Measurements from ENCODE around the gene ST8SIA6.
"Not testable (repeated sequence)": the region's sequence is repeated elsewhere in the genome, so short reads cannot be mapped to it uniquely, and the experiment has no call there.

Gene ST8SIA6

DNA sequence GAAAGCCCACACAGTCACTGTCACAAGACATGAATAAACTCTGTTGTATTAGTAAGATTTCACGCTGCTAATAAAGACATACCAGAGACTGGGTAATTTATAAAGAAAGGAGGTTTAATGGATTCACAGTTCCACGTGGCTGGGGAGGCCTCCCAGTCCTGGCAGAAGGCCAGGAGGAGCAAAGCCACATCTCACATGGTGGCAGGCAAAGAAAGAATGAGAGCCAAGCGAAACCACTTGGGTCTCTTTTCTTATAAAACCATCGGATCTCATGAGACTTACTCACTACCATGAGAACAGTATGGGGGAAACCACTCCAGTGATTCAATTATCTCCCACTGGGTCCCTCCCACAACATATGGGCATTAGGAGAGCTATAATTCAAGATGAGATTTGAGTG is 110.2 kb downstream of the ST8SIA6 start:
- FAIRE-seq (no peak), DNase-seq (ENCODE audit: insufficient read length, low spot score) (no peak)
- TF ChIP-seq POLR2A (IDR thresholded peaks at IDR 0.05; ENCODE audit: low read depth, low read length) = no peak

DNA sequence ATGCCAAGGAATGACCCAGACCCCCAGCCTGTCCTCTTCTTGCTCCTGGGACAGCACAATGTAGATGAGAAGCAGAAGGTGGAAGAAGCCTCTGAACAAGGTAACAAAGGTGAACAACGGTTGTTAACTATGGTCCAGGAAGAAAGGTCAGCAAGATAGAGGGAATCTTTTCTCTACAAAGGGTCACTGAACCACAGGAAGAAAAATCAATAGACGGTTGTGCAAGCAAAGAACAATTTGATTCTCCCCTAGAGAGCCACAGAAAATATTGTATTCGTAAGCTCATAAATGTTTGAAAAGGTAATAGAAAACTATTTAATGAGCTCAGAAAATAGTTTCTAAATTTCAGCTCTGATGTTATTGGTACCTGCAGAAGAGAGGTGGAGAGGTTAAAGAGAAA is 111.3 kb downstream of the ST8SIA6 start:
- FAIRE-seq (no peak), DNase-seq (ENCODE audit: insufficient read length, low spot score) (no peak)
- no peak for TF ChIP-seq POLR2A (IDR thresholded peaks at IDR 0.05; ENCODE audit: low read depth, low read length)

DNA sequence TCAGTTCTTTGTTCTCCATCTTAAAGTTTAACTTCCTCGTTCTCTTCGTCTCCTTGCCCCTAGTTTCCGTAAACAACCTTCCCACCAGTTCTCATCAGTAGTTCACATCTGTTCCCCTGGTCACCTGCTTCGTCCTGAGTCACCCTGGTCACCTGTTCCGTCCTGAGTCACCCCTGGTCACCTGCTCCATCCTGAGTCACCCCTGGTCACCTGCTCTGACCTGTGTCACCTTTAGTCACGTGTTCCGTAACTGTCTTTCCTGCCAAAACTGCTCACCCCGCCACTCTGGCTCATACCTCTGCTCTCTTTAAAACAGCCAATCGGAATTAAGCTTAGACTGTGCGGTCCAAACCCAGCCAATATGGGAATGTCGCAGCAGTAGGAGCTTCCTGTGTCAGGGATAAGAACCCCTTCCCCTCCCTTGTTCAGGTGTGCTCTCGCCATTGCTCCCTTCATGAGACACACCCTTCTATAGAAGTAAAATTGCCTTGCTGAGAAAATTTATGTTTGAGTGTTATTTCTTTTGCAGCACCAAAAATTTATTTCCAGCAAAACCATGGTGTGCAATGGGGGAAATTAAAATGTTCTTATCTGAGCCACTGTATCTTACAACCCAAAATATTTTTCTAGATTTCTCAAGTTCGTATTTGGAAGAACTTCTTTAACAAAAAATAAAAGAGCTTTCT is 114.1 kb downstream of the ST8SIA6 start:
- no peak for FAIRE-seq
- DNase-seq (ENCODE audit: insufficient read length, low spot score) = no peak
- TF ChIP-seq POLR2A (IDR thresholded peaks at IDR 0.05; ENCODE audit: low read depth, low read length) = no peak

DNA sequence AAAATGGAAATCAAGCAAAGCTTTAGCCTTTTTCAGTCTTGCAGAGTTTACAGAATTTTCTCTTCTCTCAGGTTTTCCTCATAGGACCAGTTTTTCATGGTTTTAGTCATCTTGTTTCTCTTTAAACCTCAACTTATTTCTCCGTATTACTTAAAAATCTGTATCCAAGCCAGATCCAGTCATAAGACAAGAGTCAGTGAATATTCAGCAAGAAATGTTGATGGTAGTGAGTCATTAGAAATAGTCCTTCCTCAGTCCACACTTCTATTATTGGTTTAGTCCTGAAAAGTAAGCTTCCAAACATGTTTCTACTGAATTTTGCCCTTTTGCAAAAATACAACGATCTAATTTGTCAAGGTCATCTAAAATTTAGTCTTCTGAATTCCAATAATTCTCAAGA is 119.3 kb downstream of the ST8SIA6 start:
- TF ChIP-seq POLR2A (IDR thresholded peaks at IDR 0.05; ENCODE audit: low read depth, low read length) = no peak
- DNase-seq (ENCODE audit: insufficient read length, low spot score) (no peak), FAIRE-seq (peak; percentile 99)

DNA sequence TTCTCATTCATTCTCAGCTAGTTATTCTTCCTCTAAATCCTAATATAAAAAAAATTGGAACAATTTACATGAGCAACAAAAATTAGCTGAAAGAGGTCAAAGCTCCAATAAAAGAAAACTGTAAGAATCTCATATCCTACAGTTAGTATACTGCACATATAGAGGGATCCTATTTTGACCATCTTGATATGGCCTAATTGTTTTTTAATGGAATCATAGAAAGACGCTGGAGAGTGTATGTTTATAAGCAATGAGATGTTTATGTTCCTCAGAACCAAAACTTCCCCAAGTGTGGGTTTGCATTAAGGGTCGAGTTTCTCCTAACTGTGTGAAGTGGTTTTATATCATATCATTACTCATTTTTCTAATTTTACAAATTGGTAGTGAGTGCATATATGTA is 123.9 kb downstream of the ST8SIA6 start:
- no peak for TF ChIP-seq POLR2A (IDR thresholded peaks at IDR 0.05; ENCODE audit: low read depth, low read length)
- FAIRE-seq (no peak), DNase-seq (ENCODE audit: insufficient read length, low spot score) (no peak)

DNA sequence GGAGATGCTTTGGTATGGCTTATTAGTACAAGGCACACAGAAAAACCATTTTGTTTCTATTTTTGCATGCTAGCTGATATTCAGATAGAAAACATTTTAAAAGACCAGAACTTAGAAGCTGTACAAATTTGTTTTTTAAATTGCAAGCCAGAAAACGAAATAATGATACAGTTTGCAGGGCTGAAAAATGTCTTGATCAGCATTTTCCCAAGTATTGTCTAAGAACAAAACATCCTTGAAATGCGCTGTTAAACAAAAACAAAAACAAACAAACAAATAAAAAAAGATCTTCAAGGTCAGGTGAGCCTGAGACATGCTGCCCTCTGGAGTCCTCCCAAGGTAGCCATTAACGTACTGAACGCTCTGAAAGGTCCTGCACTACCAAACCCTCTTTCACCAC is 128.0 kb downstream of the ST8SIA6 start:
- no peak for FAIRE-seq
- TF ChIP-seq POLR2A (IDR thresholded peaks at IDR 0.05; ENCODE audit: low read depth, low read length) = no peak
- DNase-seq (ENCODE audit: insufficient read length, low spot score) = no peak

DNA sequence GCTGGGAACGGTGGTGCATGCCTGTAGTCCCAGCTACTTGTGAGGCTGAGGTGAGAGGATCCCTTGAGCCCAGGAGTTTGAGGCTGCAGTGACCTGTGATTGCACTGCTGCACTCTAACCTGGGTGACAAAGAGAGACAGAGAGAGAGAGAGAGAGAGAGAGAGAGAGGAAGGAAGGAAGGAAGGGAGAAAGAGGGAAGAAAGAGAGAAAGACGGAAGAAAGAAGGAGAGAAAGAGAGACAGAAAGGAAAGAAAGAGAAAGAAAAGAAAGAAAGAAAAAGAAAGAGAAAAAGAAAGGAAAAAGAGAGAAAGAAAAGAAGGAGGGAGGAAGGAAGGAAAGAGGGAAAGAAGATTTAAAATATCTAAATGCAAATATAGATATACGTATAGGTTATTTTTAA is 132.4 kb downstream of the ST8SIA6 start:
- not testable (repeated sequence) for DNase-seq (ENCODE audit: insufficient read length, low spot score); FAIRE-seq

DNA sequence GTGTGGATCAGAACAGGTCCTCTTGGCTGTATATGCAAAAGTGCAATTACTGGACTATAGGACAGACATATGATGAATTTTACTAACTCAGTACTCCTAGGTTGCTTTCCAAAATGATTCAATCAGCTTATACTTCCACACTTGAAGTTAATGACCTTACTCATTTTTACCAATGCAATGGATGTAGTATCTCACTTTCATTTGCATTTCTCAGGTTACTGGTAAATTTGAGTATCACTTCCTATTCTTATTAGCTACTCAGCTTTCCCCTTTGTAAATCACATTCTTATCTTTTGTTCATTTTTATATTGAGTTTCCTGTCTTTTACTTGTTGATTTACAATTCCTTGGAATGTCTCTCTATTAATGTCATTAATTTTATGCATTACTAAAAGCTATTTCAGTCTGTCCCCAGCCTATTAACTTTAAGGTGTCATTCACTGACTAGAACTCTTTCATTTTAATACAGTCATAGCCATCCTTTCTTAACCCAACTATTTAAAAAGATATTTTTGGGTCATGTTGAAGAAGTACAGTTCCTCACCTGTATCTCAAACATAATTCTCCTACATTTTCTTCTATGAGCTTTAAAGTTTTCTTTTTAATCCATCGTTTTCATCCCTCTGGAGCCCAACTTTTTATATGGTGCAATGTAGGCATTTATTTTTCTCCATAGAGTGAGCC is 137.8 kb downstream of the ST8SIA6 start:
- TF ChIP-seq POLR2A (IDR thresholded peaks at IDR 0.05; ENCODE audit: low read depth, low read length) = no peak
- FAIRE-seq = peak; percentile 15
- DNase-seq (ENCODE audit: insufficient read length, low spot score) = no peak

DNA sequence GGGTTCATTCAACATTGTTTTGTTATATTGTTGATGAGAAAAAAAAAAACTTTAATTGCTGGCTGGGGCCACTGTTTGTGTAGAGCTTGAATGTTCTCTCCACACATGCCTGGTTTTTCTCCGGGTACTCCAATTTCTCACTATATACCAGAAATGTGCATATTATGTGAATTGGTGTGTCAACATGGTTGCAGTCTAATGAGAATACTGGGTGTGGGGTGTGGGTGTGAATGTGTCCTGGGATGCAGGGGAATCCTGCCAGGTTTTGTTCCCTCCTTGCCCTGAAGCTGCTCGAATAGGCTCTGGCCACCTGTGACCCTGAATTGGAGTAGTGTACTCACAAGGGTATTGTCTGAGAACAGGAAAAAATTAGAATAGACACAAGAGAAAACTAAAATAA is 145.0 kb downstream of the ST8SIA6 start:
- no peak for TF ChIP-seq POLR2A (IDR thresholded peaks at IDR 0.05; ENCODE audit: low read depth, low read length)
- FAIRE-seq (no peak), DNase-seq (ENCODE audit: insufficient read length, low spot score) (no peak)

DNA sequence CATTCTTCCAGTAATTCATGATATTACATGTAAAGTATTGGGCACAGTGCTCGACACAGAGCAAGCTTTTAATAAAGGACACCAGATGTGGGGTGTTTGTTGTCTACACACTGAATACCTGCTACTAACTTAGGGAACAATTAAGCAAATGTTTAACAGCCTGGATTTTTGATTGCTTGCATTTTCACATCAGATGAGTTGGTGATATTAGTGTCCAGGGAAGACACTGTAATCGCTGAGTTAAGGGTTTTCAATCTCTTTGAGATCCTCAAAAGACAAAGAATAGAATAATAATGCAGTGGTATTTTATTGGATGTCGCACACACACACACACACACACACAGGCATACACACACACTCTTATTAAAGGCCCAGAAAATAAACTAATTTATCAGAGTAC is 147.3 kb downstream of the ST8SIA6 start:
- no peak for DNase-seq (ENCODE audit: insufficient read length, low spot score)
- TF ChIP-seq POLR2A (IDR thresholded peaks at IDR 0.05; ENCODE audit: low read depth, low read length) = no peak
- no peak for FAIRE-seq

DNA sequence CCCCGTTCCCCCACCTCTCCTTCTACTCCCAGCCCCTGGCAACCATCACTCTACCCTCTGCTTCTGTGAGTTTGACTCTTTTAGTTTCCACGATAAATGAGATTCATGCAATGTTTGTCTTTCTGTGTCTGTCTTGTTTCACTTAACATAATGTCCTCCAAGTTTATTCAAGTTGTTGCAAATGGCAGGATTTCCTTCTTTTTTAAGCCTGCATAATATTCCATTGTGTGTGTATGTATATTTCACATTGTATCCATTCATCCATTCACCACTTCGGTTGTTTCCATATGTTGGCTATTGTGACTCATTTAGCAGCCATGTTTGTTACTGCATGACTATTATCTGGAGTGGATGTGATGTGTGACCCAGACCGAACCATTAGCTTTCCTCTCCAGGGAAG is 162.0 kb downstream of the ST8SIA6 start:
- DNase-seq (ENCODE audit: insufficient read length, low spot score) (no peak), FAIRE-seq (no peak)
- no peak for TF ChIP-seq POLR2A (IDR thresholded peaks at IDR 0.05; ENCODE audit: low read depth, low read length)

DNA sequence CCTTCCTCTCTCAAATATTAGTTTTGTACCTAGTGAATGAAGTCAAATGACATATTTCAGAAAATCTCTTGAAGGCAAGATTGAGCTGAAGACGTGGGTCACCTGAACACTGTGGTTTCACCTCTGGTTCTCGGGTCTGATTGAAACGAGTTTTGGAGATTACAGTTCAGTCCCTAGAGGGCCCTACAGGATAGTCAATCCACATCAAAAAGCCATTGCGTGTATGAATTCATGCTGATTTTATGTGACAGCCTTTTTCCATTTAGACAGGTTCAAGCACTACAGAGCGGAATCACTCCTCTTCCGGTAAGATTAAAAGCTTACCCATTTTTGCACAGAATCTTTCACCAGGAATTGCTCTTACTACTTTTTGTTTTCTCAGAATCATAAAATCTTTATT is 164.2 kb downstream of the ST8SIA6 start:
- DNase-seq (ENCODE audit: insufficient read length, low spot score) = no peak

DNA sequence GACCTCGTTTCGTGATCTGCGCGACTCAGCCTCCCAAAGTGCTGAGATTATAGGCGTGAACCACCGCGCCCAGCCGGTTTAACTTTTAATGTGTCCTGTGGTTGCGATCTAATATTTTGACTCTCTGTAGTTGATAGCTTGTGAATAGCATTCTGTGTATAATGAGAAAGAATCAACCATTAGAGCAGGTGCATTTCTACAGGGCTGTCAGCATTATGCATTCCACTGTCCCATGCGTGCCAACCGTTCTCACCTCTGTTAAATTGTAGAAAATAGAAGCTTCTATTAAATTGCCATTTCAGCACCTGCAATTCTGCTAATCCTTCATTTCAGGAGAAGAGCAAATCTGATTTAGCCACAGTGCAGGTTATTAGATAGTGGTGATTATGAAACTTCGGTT is 164.6 kb downstream of the ST8SIA6 start:
- no peak for DNase-seq (ENCODE audit: insufficient read length, low spot score)
- TF ChIP-seq POLR2A (IDR thresholded peaks at IDR 0.05; ENCODE audit: low read depth, low read length) = no peak
- no peak for FAIRE-seq

More for the DNA sequence above, 164.2 kb downstream of the ST8SIA6 start:
- TF ChIP-seq POLR2A (IDR thresholded peaks at IDR 0.05; ENCODE audit: low read depth, low read length) = no peak
- FAIRE-seq = peak; percentile 72

DNA sequence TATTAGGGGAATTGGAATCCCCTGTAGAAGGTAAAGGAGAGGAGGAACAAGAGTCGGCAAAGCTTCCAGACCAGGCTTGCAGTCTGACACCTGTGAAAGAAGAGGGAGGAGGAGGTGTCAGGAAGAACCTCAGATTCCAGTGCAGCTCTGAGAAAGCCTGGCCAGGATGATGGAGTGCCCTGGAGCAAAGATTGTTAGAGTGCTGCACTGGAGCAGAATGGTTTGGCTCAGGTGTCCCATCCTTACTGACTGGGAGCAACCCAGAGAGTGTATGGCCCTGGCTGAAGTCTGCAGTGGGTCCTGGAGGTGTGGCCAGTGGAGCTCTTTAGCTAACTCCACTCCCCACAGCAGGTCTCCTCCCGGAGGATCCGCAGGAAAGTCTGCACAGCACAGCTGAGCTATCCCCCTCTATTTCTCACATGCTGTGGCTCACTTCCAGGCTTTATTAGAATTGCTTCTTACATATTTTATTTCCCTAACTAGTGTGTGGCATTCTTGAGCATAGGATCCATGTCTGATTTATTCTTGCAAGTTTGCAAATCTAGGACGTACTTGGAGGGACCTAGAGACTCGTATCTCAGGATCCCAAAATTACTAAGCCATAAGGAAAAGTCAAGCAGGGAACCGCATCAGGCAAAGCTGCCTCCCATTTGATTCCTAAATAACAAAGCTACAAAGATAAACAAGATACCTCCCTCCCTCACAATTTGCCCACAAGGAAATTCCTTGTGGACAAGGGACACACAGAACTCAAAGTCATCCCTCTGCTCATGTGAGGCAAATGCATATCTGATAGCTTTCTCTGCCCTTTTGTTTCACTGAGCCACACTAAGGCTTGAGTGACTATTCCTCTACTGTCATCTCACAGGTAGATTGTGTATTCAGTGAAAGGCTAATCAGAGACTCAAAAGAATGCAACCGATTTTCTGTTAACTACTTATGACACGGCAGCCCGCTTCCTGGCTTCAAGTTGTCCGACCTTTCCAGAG is 167.5 kb downstream of the ST8SIA6 start:
- DNase-seq (ENCODE audit: insufficient read length, low spot score) = no peak
- no peak for FAIRE-seq
- no peak for TF ChIP-seq POLR2A (IDR thresholded peaks at IDR 0.05; ENCODE audit: low read depth, low read length)

Data from H54 (cell line).